Smooth muscle cell (in vitro differentiated cells): ENCODE results near the gene PEX16. TPM values are rescaled to one million over a fixed set of nuclear protein-coding genes. Genes with fewer than 3 reads are reported as not detected.

Source experiments
- DNase-seq: peaks from one replicate; lab custom pipeline; 2025; ENCODE audit not compliant: unreplicated experiment; lab: John Stamatoyannopoulos, UW
- H2AFZ ChIP-seq: fragments of 200-600 bp; sonication (generic); 2 replicates; pipeline ENCODE4 v1.6.0; 2016; ENCODE audit warnings: antibody characterized with exemption, low read depth, mild to moderate bottlenecking
- H3F3A ChIP-seq: fragments of 200-600 bp; sonication (generic); 2 replicates; pipeline ENCODE4 v1.6.0; 2017; ENCODE audit warnings: antibody characterized with exemption, low read depth
- H3K27ac ChIP-seq: fragments of 200-600 bp; sonication (generic); 2 replicates; pipeline ENCODE4 v1.5.1; 2016; ENCODE audit warnings: low read depth, mild to moderate bottlenecking
- H3K27me3 ChIP-seq: fragments of 200-600 bp; sonication (generic); 2 replicates; pipeline ENCODE4 v1.6.1; 2016; ENCODE audit warnings: low read depth, mild to moderate bottlenecking
- H3K36me3 ChIP-seq: fragments of 200-600 bp; sonication (generic); 2 replicates; pipeline ENCODE4 v1.5.1; 2016; ENCODE audit warnings: low read depth
- H3K4me1 ChIP-seq: fragments of 200-600 bp; sonication (generic); 2 replicates; pipeline ENCODE4 v1.5.1; 2016; ENCODE audit warnings: low read depth
- H3K4me2 ChIP-seq: fragments of 200-600 bp; sonication (generic); 2 replicates; pipeline ENCODE4 v1.6.0; 2016; ENCODE audit warnings: mild to moderate bottlenecking
- H3K4me3 ChIP-seq: fragments of 200-600 bp; sonication (generic); 2 replicates; pipeline ENCODE4 v1.5.1; 2016; ENCODE audit warnings: mild to moderate bottlenecking
- H3K79me2 ChIP-seq: fragments of 200-600 bp; sonication (generic); 2 replicates; pipeline ENCODE4 v1.6.0; 2016; ENCODE audit warnings: low read depth, mild to moderate bottlenecking
- H3K9ac ChIP-seq: fragments of 200-600 bp; sonication (generic); 2 replicates; pipeline ENCODE4 v1.6.0; 2016; ENCODE audit warnings: low read depth
- H3K9me3 ChIP-seq: fragments of 200-600 bp; sonication (generic); replicated peaks from 2 replicates; pipeline ENCODE4 v1.5.1; 2016; ENCODE audit warnings: low read depth
- H4K20me1 ChIP-seq: fragments of 200-600 bp; sonication (generic); 2 replicates; pipeline ENCODE4 v1.6.0; 2016; ENCODE audit warnings: low read depth
- WGBS: methylation state at CpG from one replicate; pipeline ENCODE4 v1.1.7; 2016; ENCODE audit warnings: low lambda C conversion rate; 5-methylcytosine and 5-hydroxymethylcytosine counted together
- polyA plus RNA-seq: library from polyadenylated mRNA; unstranded; fragments of >200 nt; fragmentation: Nextera tagmentation; extraction: Ambion mirVana; gene quantifications from 2 replicates; pipeline ENCODE4 v1.2.1, GENCODE V29; 2016
- total RNA-seq: library from RNA; depleted of rRNA; stranded (reverse); fragments of >200 nt; gene quantifications from 2 replicates; pipeline ENCODE4 v1.2.3, GENCODE V29; 2014
- TF ChIP-seq, protein P1 (sequence below): fragments of 200-600 bp; sonication (generic); IDR thresholded peaks from 2 replicates; pipeline ENCODE4 v1.5.1; 2017; ENCODE audit warnings: borderline replicate concordance, mild to moderate bottlenecking, antibody characterized with exemption; ENCODE audit not compliant: insufficient read depth, poor library complexity, severe bottlenecking

The PEX16 gene
- total and polyA plus RNA-seq, 2 experiments from 2014 or later, result 10.5 to 30.2 TPM

DNA sequence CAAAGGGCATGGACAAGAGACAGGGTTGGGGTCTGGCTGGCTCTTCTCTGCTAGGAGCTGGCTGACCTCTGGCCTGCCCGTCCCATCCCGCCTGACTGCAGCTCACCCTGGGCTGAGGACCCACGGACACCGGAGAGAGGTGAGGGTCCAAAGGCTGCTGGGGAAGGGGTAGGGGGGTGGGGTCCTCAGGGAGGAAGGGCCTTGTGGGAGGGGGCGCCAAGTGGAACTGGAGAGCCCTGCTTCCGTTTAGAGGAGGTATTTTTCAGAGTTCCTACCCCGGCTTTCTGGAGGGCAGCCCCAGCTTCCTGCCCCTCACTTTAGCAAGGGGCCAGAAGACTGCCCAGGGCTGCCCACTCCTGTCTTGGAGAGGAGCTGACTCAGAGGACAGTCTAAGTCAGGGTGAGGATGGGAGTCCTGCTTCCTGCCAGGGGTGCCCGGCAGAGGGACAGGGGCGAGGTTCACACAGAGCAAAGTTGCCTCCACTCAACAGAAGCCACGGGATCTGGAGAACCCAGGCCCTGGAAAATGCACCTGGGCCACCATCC lies 11.9 kb upstream of the PEX16 start:
- Histone ChIP-seq H3K27ac (no peak overlapping the region), H3K4me3 (no peak overlapping the region), H3K27me3 (peaks cover 8% of the 10 kb centered on the region), H3K79me2 (no peaks in the 10 kb centered on the region), H3K4me2 (no peak overlapping the region), H4K20me1 (no peaks in the 10 kb centered on the region), H3K9me3 (no peaks in the 10 kb centered on the region), H3K4me1 (no peaks in the 10 kb centered on the region), H3K9ac (no peak overlapping the region), H2AFZ (no peak overlapping the region), H3F3A (no peaks in the 10 kb centered on the region), H3K36me3 (no peaks in the 10 kb centered on the region)
- WGBS, result 98% methylated on average over 9 of the region's 10 CpGs
- TF ChIP-seq, protein P1, sequence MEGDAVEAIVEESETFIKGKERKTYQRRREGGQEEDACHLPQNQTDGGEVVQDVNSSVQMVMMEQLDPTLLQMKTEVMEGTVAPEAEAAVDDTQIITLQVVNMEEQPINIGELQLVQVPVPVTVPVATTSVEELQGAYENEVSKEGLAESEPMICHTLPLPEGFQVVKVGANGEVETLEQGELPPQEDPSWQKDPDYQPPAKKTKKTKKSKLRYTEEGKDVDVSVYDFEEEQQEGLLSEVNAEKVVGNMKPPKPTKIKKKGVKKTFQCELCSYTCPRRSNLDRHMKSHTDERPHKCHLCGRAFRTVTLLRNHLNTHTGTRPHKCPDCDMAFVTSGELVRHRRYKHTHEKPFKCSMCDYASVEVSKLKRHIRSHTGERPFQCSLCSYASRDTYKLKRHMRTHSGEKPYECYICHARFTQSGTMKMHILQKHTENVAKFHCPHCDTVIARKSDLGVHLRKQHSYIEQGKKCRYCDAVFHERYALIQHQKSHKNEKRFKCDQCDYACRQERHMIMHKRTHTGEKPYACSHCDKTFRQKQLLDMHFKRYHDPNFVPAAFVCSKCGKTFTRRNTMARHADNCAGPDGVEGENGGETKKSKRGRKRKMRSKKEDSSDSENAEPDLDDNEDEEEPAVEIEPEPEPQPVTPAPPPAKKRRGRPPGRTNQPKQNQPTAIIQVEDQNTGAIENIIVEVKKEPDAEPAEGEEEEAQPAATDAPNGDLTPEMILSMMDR, result no peak
- DNase-seq, result no peak

DNA sequence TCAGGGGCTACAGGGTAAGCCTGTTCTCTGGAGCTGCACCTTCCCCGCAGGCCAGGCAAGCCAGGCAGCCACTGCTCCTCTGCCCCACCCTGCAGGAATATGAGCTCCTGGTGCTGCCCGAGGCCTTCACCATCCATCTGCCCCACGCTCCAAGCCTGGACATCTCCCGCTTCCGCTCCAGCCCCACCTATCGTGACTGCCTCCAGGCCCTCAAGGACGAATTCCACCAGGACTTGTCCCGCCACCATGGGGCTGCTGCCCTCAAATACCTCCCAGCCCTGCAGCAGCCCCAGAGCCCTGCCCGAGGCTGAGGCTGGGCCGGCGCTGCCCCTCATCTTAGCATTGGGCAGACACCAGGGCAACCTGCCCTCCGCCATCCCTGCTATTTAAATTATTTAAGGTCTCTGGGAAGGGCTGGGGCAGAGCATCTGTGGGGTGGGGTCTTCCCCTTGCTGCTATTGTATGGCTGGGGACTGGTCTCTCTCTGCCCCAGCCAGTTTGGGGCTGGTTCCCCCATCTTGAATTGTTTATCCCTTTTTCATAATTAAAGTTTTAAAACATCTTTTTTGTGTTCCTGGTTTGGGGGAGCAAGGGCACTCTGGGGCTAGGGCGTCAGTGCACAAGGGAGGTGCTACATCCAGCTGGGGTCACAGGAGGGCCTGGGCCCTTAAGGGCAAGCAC lies 11.0 kb upstream of the PEX16 start:
- Histone ChIP-seq H3K27me3 (peaks cover 15% of the 10 kb centered on the region), H3K36me3 (no peaks in the 10 kb centered on the region), H3K9ac (no peak overlapping the region), H2AFZ (no peak overlapping the region), H3K9me3 (no peaks in the 10 kb centered on the region), H3K4me2 (no peak overlapping the region), H3F3A (no peaks in the 10 kb centered on the region), H3K27ac (no peak overlapping the region), H3K4me1 (no peaks in the 10 kb centered on the region), H4K20me1 (no peaks in the 10 kb centered on the region), H3K4me3 (no peak overlapping the region), H3K79me2 (no peaks in the 10 kb centered on the region)
- TF ChIP-seq, protein P1, result no peak
- DNase-seq, result no peak
- WGBS, result 74% methylated on average over 13 of the region's 13 CpGs

DNA sequence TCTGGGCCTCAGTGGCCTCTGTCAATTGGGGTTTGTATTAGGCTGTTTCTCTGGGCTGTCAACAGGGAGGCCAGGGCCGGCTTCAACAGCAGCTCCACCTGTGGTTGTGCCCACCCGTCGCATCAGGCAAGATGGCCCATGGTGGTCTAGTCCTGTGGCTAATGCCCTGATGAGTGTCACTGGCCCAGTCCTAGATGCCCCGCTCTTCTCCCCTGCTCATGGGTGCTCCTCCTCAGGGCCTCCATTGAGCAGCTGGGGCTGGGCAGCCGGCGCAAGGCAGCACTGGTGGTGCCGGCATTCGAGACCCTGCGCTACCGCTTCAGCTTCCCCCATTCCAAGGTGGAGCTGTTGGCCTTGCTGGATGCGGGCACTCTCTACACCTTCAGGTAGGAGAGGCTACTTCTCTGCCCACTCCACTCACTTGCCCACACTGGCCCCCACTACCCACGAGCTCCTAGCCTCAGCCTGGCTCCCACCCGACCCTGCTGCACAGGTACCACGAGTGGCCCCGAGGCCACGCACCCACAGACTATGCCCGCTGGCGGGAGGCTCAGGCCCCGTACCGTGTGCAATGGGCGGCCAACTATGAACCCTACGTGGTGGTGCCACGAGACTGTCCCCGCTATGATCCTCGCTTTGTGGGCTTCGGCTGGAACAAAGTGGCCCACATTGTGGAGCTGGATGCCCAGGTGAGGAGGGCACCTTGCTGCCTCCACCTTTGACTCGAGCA lies 10.2 kb upstream of the PEX16 start:
- Histone ChIP-seq H3K79me2 (no peaks in the 10 kb centered on the region), H3K9ac (no peak overlapping the region), H3K4me2 (no peak overlapping the region), H3K27me3 (peaks cover 22% of the 10 kb centered on the region), H3K27ac (no peak overlapping the region), H3K4me3 (no peak overlapping the region), H3K9me3 (no peaks in the 10 kb centered on the region), H3F3A (no peaks in the 10 kb centered on the region), H4K20me1 (no peaks in the 10 kb centered on the region), H2AFZ (no peak overlapping the region), H3K4me1 (no peaks in the 10 kb centered on the region), H3K36me3 (no peaks in the 10 kb centered on the region)
- WGBS, result 93% methylated on average over 27 of the region's 27 CpGs
- DNase-seq, result no peak
- TF ChIP-seq, protein P1, result no peak
